HepG2 (cell line): ENCODE results near the gene NOB1. TPM values are rescaled to one million over a fixed set of nuclear protein-coding genes. Genes with fewer than 3 reads are reported as not detected.
A peak's percentile ranks its signal among the peaks of the same experiment; 100 is the strongest.

Experiments
- CBX1 ChIP-seq: IDR thresholded peaks from one replicate; pipeline ENCODE4 v1.6.1; 2016; ENCODE audit warnings: antibody characterized with exemption, low read depth
- HNRNPH1 ChIP-seq: fragments of 200-400 bp; formaldehyde crosslinking; optimal IDR thresholded peaks from 2 replicates; pipeline ENCODE3; 2017; ENCODE audit warnings: mild to moderate bottlenecking, low read depth, low read length
- MAZ ChIP-seq, 2 experiments: sonication (generic) in 1 of 2; formaldehyde crosslinking in 1 of 2; IDR thresholded peaks; 2 replicates each; pipeline versions ENCODE4 v1.5.0 to v1.6.1; 2012 to 2020; ENCODE audit warnings: low read depth in 2 of 2, mild to moderate bottlenecking in 2 of 2, borderline replicate concordance in 1 of 2, improper control_type of control experiment in 1 of 2, low read length in 1 of 2, missing genetic modification reagents in 1 of 2, moderate library complexity in 1 of 2
- NFE2 ChIP-seq: sonication (generic); formaldehyde crosslinking; IDR thresholded peaks from 2 replicates; pipeline ENCODE4 v1.4.0; 2020; ENCODE audit warnings: missing genetic modification reagents
- RERE ChIP-seq: IDR thresholded peaks from 2 replicates; pipeline ENCODE4 v1.6.1; 2016; ENCODE audit warnings: low read depth, missing genetic modification reagents, missing compliant biosample characterization
- SAFB2 ChIP-seq: sonication (generic); formaldehyde crosslinking; IDR thresholded peaks from 2 replicates; pipeline ENCODE4 v1.5.1; 2020; ENCODE audit warnings: missing genetic modification reagents, low read depth, mild to moderate bottlenecking, borderline replicate concordance
- UBTF ChIP-seq: sonication (generic); formaldehyde crosslinking; IDR thresholded peaks from 2 replicates; pipeline ENCODE4 v1.4.0; 2020; ENCODE audit warnings: mild to moderate bottlenecking, missing genetic modification reagents
- ZNF589 ChIP-seq: sonication (generic); formaldehyde crosslinking; conservative IDR thresholded peaks from 2 replicates; pipeline ENCODE4 v1.8.0; 2022; ENCODE audit warnings: mild to moderate bottlenecking, moderate library complexity, missing genetic modification reagents
- ZNF646 ChIP-seq: sonication (generic); formaldehyde crosslinking; IDR thresholded peaks from 2 replicates; pipeline ENCODE4 v1.9.0; 2021; ENCODE audit warnings: mild to moderate bottlenecking, missing genetic modification reagents
- ZSCAN31 ChIP-seq: sonication (generic); formaldehyde crosslinking; IDR thresholded peaks from 2 replicates; pipeline ENCODE4 v1.5.0; 2020; ENCODE audit warnings: low read depth, mild to moderate bottlenecking, missing genetic modification reagents
- ZUFSP ChIP-seq: sonication (generic); formaldehyde crosslinking; IDR thresholded peaks from 2 replicates; pipeline ENCODE4 v1.9.0; 2021; ENCODE audit warnings: missing genetic modification reagents, mild to moderate bottlenecking, borderline replicate concordance
- polyA plus RNA-seq, 8 experiments: library from polyadenylated mRNA; depleted of rRNA in 3 of 8; stranded (reverse) in 7 of 8; unstranded in 1 of 8; fragments of >200 nt; fragmentation: Illumina TruSeq in 4 of 8; extraction: Trizol in 4 of 8; gene quantifications; 2 replicates each; pipeline versions ENCODE4 v1.2.1 to v1.2.3, GENCODE V29; 2011 to 2016; ENCODE audit warnings: low read depth in 4 of 8, missing spikeins in 1 of 8, mixed read lengths in 1 of 8; ENCODE audit not compliant: insufficient read depth in 1 of 8
- total RNA-seq, 5 experiments: library from RNA; depleted of rRNA; stranded (reverse); fragments of >200 nt; fragmentation: Illumina TruSeq; extraction: Trizol; gene quantifications; 2 replicates each; pipeline ENCODE4 v1.2.3, GENCODE V29; 2016; ENCODE audit warnings: low read depth in 1 of 5

Gene NOB1
- total and polyA plus RNA-seq, 2 of the 13 experiments (the other 11 are each of a cell fraction or from before 2014, with no cell fraction given), result 47.1 to 162 TPM

- TF ChIP-seq ZUFSP (CRISPR knock-in tag) (no peak), ZNF646 (CRISPR knock-in tag) (no peak), ZNF589 (CRISPR knock-in tag) (0 out of 2 replicates have a peak, but pooled peaks have one; percentile 6), MAZ (IDR thresholded peaks at IDR 0.05; ENCODE audit: borderline replicate concordance, low read depth, low read length) (no peak), MAZ (CRISPR knock-in tag; IDR thresholded peaks at IDR 0.05; ENCODE audit: low read depth) (peak; percentile 40; the same call in 1 of the 2 replicates), NFE2 (CRISPR knock-in tag) (peak; percentile 96), HNRNPH1 (no peak), CBX1 (no peak), ZSCAN31 (CRISPR knock-in tag) (0 out of 2 replicates have a peak, but pooled peaks have one; percentile 5), RERE (no peak), UBTF (peak; percentile 59), SAFB2 (no peak)
These were observed 28.2 kb downstream of the NOB1 start, which contains the start of gene NQO1 (continued) for GRCh38 chr16:69726313-69727060.
